NCI-H774 (cell line): ENCODE data around the gene DAPL1.
"Not testable (repeated sequence)": the region's sequence is repeated elsewhere in the genome, so short reads cannot be mapped to it uniquely, and the experiment has no call there.

Experiments used
- DNase-seq: peaks from one replicate; lab custom pipeline; 2025; lab: John Stamatoyannopoulos, UW

Gene DAPL1

DNA sequence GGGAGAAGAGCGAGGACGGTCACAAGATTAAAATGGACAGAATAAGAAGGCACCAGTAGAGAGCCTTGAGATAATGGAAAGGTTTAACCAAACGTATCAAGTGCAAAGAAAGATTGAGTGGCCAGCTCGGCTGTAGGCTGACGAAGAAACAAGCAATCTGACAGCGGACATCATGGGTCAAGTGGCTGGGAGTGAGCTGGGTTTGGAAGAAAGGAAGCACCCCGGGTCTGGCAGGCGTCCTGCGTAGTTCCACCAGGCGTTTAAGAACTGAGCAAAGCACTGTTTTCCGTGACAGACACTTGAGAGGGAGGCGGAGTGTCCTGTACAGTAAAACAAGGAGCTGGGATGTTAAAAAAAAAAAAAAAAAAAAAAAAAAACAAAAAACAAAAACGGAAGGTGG, 27.1 kb downstream of the DAPL1 start:
- DNase-seq, result no peak

DNA sequence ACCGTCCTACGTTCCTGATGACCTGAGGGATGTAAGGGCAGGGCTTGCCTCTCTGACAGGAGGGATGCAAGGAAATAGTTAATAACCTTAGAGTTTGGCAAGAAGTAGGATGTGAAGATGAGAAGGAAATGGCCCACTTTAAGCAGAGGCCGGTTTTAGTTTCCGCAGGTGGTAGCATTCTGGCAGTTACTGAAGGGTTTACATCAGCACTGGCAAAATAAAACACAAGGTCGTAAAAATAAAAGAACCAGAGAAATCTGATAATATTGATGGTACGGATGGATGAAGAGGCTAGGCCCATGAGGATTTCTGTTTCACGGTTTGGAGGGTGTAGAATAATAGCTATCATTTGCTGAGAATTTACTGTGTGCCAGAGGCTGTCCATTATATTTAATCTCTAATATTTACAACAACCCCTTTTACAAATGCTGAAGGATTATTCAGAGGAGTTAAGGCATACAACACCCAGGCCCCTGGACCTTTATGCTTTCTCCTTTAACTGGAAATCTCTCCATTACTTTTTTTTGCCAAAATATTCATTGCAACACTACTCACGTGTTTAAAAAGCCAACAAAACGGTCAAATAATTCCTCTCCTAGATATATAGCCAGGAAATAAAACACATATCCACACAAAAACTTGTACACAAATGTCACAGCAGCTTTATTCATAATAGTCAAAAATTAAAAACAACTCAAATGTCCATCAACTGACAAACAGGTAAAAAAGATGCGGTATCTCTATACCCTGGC, 28.5 kb downstream of the DAPL1 start:
- DNase-seq, result no peak

GRCh38 chr2:158825021-158825420, 29.9 kb downstream of the DAPL1 start:
- DNase-seq, result no peak

GRCh38 chr2:158826965-158827364, 31.8 kb downstream of the DAPL1 start:
- DNase-seq, result no peak

- DNase-seq, result no peak
These were observed 33.5 kb downstream of the DAPL1 start for GRCh38 chr2:158828378-158829164.

DNA sequence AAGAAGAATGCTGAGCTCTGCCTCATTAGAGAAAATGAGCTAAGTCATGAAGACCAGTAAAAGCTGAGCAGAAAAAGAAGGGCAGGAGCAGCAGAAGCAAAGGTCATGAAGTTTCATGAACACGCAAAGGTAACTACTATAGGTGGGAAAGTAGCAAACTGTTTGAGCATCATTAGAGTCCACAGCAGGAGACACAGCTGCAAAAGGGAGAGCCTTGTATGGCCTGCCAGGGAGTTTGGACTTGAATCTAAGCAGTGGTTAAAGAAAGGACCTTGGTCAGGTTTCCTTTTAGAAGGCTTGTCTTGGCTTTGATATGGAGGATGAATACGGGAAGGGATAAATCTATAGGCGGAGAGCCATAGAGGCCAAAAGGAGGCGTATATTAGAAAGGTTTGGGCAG, 34.0 kb downstream of the DAPL1 start:
- DNase-seq, result no peak

DNA sequence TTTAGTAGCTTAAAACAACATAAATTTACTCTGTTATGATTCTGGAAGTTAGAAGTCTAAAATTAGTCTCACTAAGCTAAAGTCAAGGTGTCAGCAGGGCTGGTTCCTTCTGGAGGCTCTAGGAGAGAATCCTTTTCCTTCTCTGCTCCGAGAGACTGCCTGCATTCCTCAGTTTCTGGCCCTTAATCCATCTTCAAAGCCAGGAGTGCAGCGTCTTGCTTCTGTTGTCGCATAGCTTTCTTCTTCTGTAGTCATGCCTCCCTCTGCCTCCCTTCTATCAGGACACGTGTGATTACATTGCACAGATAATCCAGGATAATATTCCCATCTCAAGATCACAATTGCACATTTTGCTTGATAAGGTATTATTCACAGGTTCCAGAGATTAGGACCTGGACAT, 35.1 kb downstream of the DAPL1 start:
- DNase-seq, result no peak

- DNase-seq, result no peak
These were observed 40.3 kb downstream of the DAPL1 start for GRCh38 chr2:158835431-158835830.

DNA sequence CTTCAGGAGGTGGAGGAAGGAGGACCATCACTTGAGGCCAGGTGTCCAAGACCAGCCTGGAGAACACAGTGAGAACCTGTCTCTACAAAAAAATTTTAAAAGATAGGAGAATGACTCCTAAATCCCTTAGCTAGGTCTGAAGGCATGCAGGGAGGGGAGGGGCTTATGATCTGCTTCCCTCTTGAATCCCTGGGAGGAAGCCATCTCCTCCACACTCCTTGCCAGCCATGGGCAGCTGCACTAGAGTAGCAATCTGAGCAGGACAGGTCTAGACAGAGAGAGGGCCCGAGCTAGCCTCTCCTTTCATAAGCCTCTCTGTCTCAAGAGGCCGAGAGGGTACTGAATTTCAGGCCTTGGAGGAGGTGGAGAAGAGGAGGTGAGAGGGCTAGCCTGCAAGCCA, 42.5 kb downstream of the DAPL1 start:
- DNase-seq, result no peak

DNA sequence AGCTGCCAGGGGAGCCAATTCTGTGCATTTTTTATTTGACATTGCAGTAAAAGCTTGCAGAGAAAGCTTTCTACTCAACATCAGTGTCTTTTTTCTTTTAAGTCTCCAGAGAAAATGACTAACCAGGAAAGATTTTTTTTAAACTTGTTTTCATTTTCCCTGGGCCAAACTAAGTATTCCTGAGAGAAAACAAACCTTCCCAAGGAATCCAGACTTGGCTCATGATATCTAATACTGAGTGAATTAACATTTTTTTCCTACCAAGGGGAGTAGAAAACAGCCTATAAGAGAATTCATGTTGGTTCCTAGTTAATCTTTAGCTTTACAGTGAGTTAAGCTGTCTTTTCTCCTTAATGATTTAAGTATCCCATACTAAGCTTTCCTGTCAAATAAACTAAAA, 46.7 kb downstream of the DAPL1 start:
- no peak for DNase-seq

DNA sequence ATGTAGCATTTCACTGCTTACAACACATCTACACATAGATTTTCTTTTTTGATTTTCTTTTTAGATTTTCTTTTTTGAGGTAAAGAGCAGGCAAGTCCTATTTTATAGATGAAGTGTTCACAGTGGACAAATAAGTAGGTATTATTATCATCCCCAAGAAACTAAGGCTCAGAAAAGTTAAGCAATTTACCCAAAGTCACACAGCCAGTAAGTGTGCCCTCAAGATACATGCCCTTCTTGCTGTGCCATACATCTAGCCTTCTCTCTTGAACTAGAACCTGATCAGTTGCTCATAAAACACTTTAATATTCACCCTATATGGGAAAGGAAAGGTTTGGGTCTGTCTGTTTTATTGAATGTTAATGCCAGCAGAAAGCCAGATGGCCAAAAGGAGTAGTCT, 50.3 kb downstream of the DAPL1 start:
- no peak for DNase-seq

- DNase-seq, result no peak
These were observed 50.7 kb downstream of the DAPL1 start for GRCh38 chr2:158845859-158846258.

DNA sequence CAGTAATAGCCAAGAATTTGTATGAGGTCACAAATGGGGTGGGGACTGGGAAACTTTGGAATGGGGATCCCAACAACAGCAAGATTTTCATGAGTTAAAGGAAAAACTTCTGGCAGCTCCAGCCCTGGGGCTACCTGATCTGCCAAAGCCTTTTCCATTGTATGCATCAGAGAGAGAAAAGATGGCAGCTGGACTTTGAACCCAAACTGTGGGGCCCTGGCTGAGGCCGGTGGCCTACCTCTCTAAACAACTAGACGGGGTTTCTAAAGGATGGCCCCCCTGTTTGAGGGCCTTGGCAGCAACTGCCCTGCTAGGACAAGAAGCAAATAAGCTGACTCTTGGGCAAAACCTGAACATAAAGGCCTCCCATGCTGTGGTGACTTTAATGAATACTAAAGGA, 52.4 kb downstream of the DAPL1 start:
- DNase-seq, result not testable (repeated sequence)

DNA sequence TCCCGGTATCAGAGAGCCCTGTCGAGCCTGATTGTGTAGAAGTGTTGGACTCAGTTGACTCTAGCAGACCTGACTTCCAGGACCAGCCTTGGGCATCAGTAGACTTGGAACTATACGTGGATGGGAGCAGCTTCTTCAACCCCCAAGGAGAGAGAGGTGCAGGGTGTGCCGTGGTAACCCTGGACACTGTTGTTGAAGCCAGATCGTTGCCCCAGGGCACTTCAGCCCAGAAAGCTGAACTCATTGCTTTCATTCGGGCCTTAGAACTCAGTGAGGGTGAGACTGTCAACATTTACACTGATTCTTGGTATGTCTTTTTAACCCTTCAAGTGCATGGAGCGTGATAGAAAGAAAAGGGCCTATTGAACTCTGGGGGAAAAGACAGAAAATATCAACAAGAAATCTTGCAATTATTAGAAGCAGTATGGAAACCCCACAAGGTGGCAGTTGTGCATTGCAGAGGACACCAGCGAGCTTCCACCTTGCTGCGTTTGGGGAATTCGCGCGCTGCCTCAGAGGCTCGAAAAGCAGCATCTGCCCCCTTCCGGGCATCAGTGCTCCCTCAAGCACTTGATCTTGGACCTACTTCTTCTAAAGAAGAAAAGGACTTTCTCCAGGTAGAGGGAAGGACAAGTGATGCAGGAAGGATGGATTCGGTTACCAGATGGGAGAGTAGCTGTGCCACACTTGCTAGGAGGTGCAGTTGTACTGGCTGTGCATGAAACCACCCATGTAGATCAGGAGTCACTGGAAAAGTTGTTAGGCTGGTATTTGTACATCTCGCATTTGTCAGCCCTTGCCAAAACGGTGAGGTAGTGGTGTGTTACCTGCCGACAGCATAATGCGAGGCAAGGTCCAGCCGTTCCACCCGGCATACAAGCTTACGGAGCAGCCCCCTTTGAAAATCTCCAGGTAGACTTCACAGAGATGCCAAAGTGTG, 53.2 kb downstream of the DAPL1 start:
- DNase-seq, result not testable (repeated sequence)

GRCh38 chr2:158860179-158860578, 65.1 kb downstream of the DAPL1 start:
- DNase-seq, result not testable (repeated sequence)

DNA sequence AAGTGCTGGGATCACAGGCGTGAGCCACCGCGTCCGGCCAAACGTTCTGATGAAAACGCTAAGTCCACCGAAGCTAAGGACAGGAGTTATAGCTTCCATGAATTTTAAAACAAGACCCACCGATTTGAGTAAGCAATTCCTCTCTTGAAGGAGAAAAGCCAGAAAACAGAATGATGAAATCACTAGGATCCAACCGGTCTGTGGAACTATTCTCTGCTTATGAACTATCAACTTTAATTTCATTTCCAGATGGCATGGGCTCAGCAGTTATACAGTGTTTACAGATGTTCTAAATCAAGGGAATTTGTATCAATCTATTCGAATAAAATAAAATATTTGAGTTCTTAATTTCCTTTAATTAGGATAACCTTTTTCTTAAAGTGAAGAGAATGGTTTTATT, 66.5 kb downstream of the DAPL1 start:
- DNase-seq, result not testable (repeated sequence)

DNA sequence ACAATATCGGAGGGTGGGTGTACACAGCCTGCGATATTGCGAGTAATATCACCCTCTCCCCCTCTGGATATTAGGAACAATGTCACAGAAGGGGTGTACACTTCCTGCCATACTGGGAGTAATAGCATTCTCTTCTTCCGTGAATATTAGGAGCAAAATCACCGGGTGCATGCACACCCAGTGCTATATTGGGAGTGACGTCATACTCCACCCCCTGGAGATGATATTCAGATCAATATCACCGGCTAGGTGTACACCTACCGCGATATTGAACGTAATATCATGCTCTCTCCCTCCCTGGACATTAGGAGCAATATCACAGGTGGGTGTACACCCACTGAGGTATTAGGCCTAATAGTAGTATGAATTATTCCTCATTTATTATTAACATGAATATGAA, 70.4 kb downstream of the DAPL1 start:
- not testable (repeated sequence) for DNase-seq
